ENCODE measurements around the gene ATAD2B. TPM values are rescaled to one million over a fixed set of nuclear protein-coding genes. Genes with fewer than 3 reads are reported as not detected.
A peak's percentile ranks its signal among the peaks of the same experiment; 100 is the strongest.

Gene ATAD2B
- polyA plus RNA-seq, 1 donor, result 11.2 TPM

DNA sequence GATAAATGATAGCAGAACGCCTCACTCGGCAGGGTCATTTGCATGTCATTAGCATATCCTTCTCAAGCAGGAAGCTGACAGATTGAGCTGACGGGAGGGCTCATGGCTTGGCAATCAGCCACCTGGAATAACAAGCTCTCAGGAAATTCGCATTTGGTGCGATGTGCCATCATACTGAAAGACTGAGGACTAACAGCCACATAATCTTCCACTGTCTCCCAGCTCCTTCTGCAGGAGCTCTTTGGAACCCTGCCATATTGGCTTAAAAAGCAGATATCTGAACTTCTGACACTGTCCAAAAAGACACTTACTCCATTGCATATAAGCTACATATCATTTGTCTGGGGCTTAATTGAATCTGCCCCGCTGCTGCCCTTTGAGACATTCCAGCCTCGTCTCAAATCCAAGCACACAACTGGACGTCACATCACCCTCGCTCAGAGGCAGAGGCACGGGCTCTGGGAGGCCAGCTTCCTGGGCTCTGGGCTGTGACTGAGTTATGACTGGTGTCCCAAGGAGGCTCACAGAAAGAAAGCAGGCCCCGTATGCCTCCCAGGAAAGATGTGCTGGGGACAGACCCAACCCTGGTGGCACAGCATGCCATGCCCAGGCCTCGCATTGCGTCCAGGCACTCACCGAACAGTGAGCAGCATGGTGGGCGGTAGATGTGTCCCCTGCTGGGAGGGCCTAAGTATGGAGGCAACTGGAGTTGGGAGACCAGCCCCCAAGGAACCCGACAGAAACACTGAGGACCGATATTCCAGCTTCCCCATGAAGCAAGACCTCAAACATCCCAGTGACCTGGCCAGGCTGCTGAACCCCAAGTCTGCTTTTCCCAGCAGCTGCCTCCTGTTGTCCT, 228.0 kb downstream of the ATAD2B start:
- DNase-seq, result peak; percentile 31

Other genes with a start within 250 kb of the ATAD2B start
- gene UBXN2A, start 13.3 kb upstream of the ATAD2B start, polyA plus RNA-seq (ENCODE audit: insufficient read length), result 18.0 TPM
- gene MFSD2B, start 83.0 kb upstream of the ATAD2B start, polyA plus RNA-seq (ENCODE audit: insufficient read length), result 3.6 TPM
- 10.6 TPM for gene WDCP, start 120.3 kb upstream of the ATAD2B start, polyA plus RNA-seq (ENCODE audit: insufficient read length)
- 2.5 TPM for gene FKBP1B, start 122.6 kb upstream of the ATAD2B start, polyA plus RNA-seq (ENCODE audit: insufficient read length)
- 70.7 TPM for gene SF3B6, start 149.2 kb upstream of the ATAD2B start, polyA plus RNA-seq (ENCODE audit: insufficient read length)
- gene TP53I3, start 157.7 kb upstream of the ATAD2B start, polyA plus RNA-seq (ENCODE audit: insufficient read length), result 32.6 TPM
- gene PFN4, start 196.2 kb upstream of the ATAD2B start, polyA plus RNA-seq (ENCODE audit: insufficient read length), result 1.7 TPM
- 15.6 TPM for gene FAM228B, start 196.3 kb upstream of the ATAD2B start, polyA plus RNA-seq (ENCODE audit: insufficient read length)
- gene FAM228A, start 247.9 kb upstream of the ATAD2B start, polyA plus RNA-seq (ENCODE audit: insufficient read length), result 0.37 TPM